Measurements from ENCODE around the gene SMIM14.
"Not testable (repeated sequence)": the region's sequence is repeated elsewhere in the genome, so short reads cannot be mapped to it uniquely, and the experiment has no call there.

SMIM14 gene

DNA sequence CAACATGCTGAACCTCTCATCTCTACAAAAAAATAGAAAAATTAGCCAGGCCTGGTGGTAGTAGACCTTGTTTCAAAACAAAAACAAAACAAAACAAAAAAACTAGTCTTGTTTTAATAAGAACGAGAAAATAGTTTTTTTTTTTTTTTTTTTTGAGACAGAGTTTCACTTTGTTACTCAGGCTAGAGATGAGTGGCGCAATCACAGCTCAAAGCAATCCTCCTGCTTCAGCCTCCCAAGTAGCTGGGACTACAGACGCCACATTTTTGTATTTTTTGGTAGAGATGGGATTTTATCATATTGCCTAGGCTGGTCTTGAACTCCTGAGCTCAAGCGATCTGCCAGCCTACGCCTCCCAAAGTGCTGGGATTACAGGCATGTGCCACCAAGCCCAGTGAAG lies 63.7 kb downstream of the SMIM14 start:
- no peak overlapping the region for H3K4me3 Mint-ChIP-seq
- no peaks in the 10 kb centered on the region for H3K4me1 Mint-ChIP-seq
- peak; percentile 64 for ATAC-seq
- no peak for DNase-seq (ENCODE audit: low spot score in 2 of 2)
- H3K9me3 Mint-ChIP-seq, result no peaks in the 10 kb centered on the region
- no peak overlapping the region for H3K27ac Mint-ChIP-seq
- no peaks in the 10 kb centered on the region for H3K36me3 Mint-ChIP-seq

GRCh38 chr4:39571504-39571903 lies 67.2 kb downstream of the SMIM14 start:
- H3K4me3 Mint-ChIP-seq, result no peak overlapping the region
- H3K4me1 Mint-ChIP-seq, result peaks cover 6% of the 10 kb centered on the region
- no peak for DNase-seq (ENCODE audit: low spot score in 2 of 2)
- no peak overlapping the region for H3K27ac Mint-ChIP-seq
- no peaks in the 10 kb centered on the region for H3K9me3 Mint-ChIP-seq
- no peaks in the 10 kb centered on the region for H3K36me3 Mint-ChIP-seq
- no peak for ATAC-seq

GRCh38 chr4:39571054-39571453 lies 67.6 kb downstream of the SMIM14 start:
- ATAC-seq, result no peak
- no peak overlapping the region for H3K27ac Mint-ChIP-seq

DNA sequence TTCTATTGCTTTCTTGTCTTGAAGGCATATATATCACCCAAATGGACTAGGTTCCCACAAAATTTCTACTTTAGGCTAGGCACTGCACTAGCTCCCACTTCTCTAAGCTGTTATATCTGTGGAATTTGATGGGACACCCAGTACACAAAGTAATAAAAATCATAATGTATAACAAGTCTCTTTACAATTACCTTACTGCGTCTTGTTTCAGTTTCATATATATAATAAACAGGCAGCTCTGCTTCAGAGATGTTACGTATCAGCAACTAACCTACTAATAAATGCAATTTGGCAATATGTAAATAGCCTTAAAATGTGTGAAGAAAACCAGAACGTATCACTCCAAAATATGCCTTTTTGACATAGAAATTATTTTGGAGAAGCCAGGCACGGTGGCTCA lies 69.5 kb downstream of the SMIM14 start:
- ATAC-seq, result no peak
- no peak for DNase-seq (ENCODE audit: low spot score in 2 of 2)
- Mint-ChIP-seq H3K27ac (no peak overlapping the region), H3K9me3 (no peaks in the 10 kb centered on the region), H3K4me3 (no peak overlapping the region), H3K4me1 (peaks cover 6% of the 10 kb centered on the region), H3K36me3 (no peaks in the 10 kb centered on the region)

More at GRCh38 chr4:39571054-39571453, 67.6 kb downstream of the SMIM14 start:
- H3K36me3 Mint-ChIP-seq, result no peaks in the 10 kb centered on the region
- DNase-seq (ENCODE audit: low spot score in 2 of 2), result peak in 1 of 2 donors; percentile 20
- H3K4me1 Mint-ChIP-seq, result peaks cover 6% of the 10 kb centered on the region
- H3K9me3 Mint-ChIP-seq, result no peaks in the 10 kb centered on the region
- no peak overlapping the region for H3K4me3 Mint-ChIP-seq

DNA sequence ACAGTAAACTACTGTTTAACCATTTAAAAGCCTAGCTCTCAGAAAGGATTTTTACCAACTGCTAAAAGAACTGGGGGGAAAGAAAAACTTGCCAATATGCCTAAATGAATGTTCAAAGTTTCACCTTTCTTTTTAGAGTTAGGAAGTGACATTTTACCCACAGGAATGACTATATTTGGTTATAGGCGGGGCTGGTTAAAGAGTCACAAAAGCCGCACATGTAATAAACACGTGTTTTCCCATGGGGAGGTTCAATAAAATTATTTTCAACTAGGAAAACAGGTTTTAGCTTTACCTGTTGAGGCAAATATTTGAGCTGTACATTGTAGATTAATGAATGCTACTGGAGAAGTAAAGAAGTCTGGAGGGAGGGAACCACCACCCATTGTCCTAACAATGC lies 69.9 kb downstream of the SMIM14 start:
- ATAC-seq (peak; percentile 61), DNase-seq (ENCODE audit: low spot score in 2 of 2) (no peak)
- H3K4me1 Mint-ChIP-seq, result peaks cover 6% of the 10 kb centered on the region
- H3K36me3 Mint-ChIP-seq, result no peaks in the 10 kb centered on the region
- H3K4me3 Mint-ChIP-seq, result no peak overlapping the region
- H3K9me3 Mint-ChIP-seq, result no peaks in the 10 kb centered on the region
- no peak overlapping the region for H3K27ac Mint-ChIP-seq

GRCh38 chr4:39565878-39566600 lies 72.6 kb downstream of the SMIM14 start:
- DNase-seq (ENCODE audit: low spot score in 2 of 2) (no peak), ATAC-seq (no peak)
- H3K27ac Mint-ChIP-seq, result no peak overlapping the region
- peaks cover 6% of the 10 kb centered on the region for H3K4me1 Mint-ChIP-seq
- H3K36me3 Mint-ChIP-seq, result no peaks in the 10 kb centered on the region
- H3K4me3 Mint-ChIP-seq, result no peak overlapping the region
- H3K9me3 Mint-ChIP-seq, result no peaks in the 10 kb centered on the region

DNA sequence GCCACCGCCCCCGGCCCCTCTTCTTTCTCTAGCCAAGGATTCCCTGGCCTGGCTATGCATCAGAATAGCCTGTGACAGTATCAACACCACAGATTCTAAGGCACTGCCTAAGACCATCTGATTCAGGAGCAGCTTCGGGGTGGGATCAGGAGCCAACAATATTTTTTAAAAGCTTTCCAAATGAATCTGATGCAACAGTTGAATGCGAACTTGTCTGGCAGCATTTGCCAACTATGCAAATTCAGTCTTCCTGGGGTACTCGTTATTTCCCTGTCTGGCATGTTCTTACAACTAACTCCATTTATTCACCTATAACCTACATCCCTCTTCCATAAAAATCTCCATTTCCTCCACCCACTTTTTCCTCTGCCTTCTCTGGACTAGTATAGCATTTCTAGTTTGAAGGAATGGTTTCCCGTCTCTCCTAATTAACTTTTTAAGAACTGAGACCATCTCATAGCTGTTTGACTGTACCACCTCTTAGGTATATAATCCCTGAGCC lies 75.3 kb downstream of the SMIM14 start:
- Mint-ChIP-seq H3K36me3 (no peaks in the 10 kb centered on the region), H3K27ac (peak overlapping the region; percentile 81), H3K9me3 (no peaks in the 10 kb centered on the region), H3K4me3 (no peak overlapping the region), H3K4me1 (peaks cover 5% of the 10 kb centered on the region)
- ATAC-seq, result no peak
- DNase-seq (ENCODE audit: low spot score in 2 of 2), result no peak

DNA sequence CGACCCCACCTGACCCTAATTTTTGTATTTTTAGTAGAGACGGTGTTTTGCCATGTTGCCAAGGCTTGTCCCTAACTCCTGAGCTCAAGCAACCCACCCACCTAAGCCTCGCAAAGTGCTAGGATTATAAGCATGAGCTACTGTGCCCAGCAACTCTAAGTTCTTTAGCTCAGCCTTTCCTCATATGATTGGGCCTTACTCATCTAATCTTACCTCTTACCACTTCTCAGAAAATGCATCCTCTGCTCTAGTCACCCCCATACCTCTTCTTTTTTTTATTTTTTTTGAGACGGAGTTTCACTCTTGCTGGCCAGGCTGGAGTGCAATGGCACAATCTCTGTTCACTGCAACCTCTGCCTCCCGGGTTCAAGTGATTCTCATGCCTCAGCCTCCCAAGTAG lies 75.9 kb downstream of the SMIM14 start:
- peak; percentile 63 for ATAC-seq
- no peak for DNase-seq (ENCODE audit: low spot score in 2 of 2)
- Mint-ChIP-seq H3K9me3 (no peaks in the 10 kb centered on the region), H3K27ac (no peak overlapping the region), H3K4me1 (no peaks in the 10 kb centered on the region), H3K36me3 (no peaks in the 10 kb centered on the region), H3K4me3 (no peak overlapping the region)

GRCh38 chr4:39559626-39560025 lies 79.0 kb downstream of the SMIM14 start:
- Mint-ChIP-seq H3K9me3 (no peaks in the 10 kb centered on the region), H3K4me1 (no peaks in the 10 kb centered on the region), H3K27ac (no peak overlapping the region), H3K4me3 (no peak overlapping the region), H3K36me3 (no peaks in the 10 kb centered on the region)
- ATAC-seq (no peak), DNase-seq (ENCODE audit: low spot score in 2 of 2) (no peak)

GRCh38 chr4:39555472-39555871 lies 83.2 kb downstream of the SMIM14 start:
- no peak for DNase-seq (ENCODE audit: low spot score in 2 of 2)
- ATAC-seq, result no peak
- Mint-ChIP-seq H3K36me3 (peaks cover 6% of the 10 kb centered on the region), H3K27ac (no peak overlapping the region), H3K4me1 (no peaks in the 10 kb centered on the region), H3K9me3 (no peaks in the 10 kb centered on the region), H3K4me3 (no peak overlapping the region)

- Mint-ChIP-seq H3K4me1 (no peaks in the 10 kb centered on the region), H3K4me3 (no peak overlapping the region), H3K27ac (no peak overlapping the region), H3K9me3 (no peaks in the 10 kb centered on the region), H3K36me3 (peaks cover 6% of the 10 kb centered on the region)
- ATAC-seq (no peak), DNase-seq (ENCODE audit: low spot score in 2 of 2) (no peak)
These were observed 90.1 kb downstream of the SMIM14 start for GRCh38 chr4:39548425-39549067.

DNA sequence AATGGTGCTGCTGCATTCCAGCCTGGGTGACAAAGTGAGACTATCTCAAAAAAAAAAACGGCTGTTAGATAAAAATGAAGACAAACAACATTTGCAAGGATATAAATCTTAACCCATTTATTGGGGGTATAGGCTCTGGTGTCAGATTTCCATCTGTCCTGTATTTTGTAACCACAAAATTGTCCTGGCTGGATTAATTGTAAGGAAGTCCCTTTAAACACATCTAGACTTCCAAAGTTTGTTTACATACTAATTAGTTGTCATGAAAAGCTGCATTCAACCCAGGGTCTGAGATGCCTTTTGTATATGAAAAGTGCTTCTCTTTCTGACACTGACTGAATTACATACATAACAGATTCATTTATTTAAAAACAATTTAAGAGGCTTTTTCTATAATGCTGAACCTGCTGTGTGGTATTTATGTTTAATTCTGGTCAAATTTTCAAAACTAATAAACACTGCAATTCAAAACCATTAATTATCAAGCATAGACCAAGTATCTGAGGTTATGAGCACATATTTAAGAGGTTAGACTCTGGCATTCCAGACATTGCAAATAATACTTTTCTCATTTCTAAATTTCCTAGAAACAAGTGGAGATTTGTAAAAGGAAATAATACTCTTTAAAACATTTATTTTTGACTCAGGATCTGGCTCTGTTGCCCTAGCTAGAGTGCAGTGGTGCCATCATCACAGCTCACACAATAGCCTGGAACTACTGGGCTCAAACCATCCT lies 93.9 kb downstream of the SMIM14 start:
- no peak for ATAC-seq
- H3K36me3 Mint-ChIP-seq, result no peaks in the 10 kb centered on the region
- no peak for DNase-seq (ENCODE audit: low spot score in 2 of 2)

GRCh38 chr4:39544080-39544479 lies 94.6 kb downstream of the SMIM14 start:
- ATAC-seq; H3K4me3 Mint-ChIP-seq; H3K4me1 Mint-ChIP-seq; H3K36me3 Mint-ChIP-seq; H3K27ac Mint-ChIP-seq; H3K9me3 Mint-ChIP-seq; DNase-seq (ENCODE audit: low spot score in 2 of 2): not testable (repeated sequence)

More for the DNA sequence above, 93.9 kb downstream of the SMIM14 start:
- Mint-ChIP-seq H3K27ac (no peak overlapping the region), H3K4me3 (no peak overlapping the region), H3K4me1 (no peaks in the 10 kb centered on the region), H3K9me3 (no peaks in the 10 kb centered on the region)

- DNase-seq (ENCODE audit: low spot score in 2 of 2) (no peak), ATAC-seq (no peak)
- H3K27ac Mint-ChIP-seq, result no peak overlapping the region
- no peaks in the 10 kb centered on the region for H3K4me1 Mint-ChIP-seq
- no peaks in the 10 kb centered on the region for H3K9me3 Mint-ChIP-seq
- H3K36me3 Mint-ChIP-seq, result no peaks in the 10 kb centered on the region
- H3K4me3 Mint-ChIP-seq, result no peak overlapping the region
These were observed 95.6 kb downstream of the SMIM14 start for GRCh38 chr4:39543034-39543433.

- Mint-ChIP-seq H3K4me1 (no peaks in the 10 kb centered on the region), H3K4me3 (no peak overlapping the region), H3K36me3 (no peaks in the 10 kb centered on the region), H3K9me3 (no peaks in the 10 kb centered on the region), H3K27ac (no peak overlapping the region)
- DNase-seq (ENCODE audit: low spot score in 2 of 2), result no peak
- ATAC-seq, result no peak
These were observed 96.1 kb downstream of the SMIM14 start for GRCh38 chr4:39542611-39543012.

All from stimulated activated effector memory CD8-positive, alpha-beta T cell treated with anti-CD3 and anti-CD28 coated beads, Interleukin-12 subunit alpha, Interleukin-12 subunit beta, amount 100 ng/mL, for 72 hours (primary cell).